OCI-LY7 (cell line): ENCODE measurements around the gene MRM1. TPM values are rescaled to one million over a fixed set of nuclear protein-coding genes. Genes with fewer than 3 reads are reported as not detected.

Experiments
- BruUV-seq: library from RNA; stranded (reverse); fragments of 400-500 nt; replicated peaks from 2 replicates; lab custom pipeline; 2021; lab: Mats Ljungman, UMichigan
- CTCF ChIA-PET: fragments of 300-600 bp; sonication (Branson Sonifier 250); formaldehyde crosslinking; loops from one replicate; lab custom pipeline; 2022; ENCODE audit warnings: antibody characterized with exemption; ENCODE audit not compliant: unreplicated experiment; lab: Charles Lee
- POLR2A ChIA-PET: fragments of 300-600 bp; sonication (Branson Sonifier 250); formaldehyde crosslinking; loops from one replicate; lab custom pipeline; 2022; ENCODE audit warnings: antibody characterized with exemption; lab: Charles Lee
- DNase-seq: peaks from one replicate; pipeline ENCODE4 v3.0.0-alpha.2; 2015; ENCODE audit warnings: low spot score
- H2AFZ ChIP-seq: fragments of 200-600 bp; sonication (generic), shearing (Covaris generic); 2 replicates; pipeline ENCODE4 v1.6.1; 2014; ENCODE audit warnings: mild to moderate bottlenecking, antibody characterized with exemption, low read length, moderate library complexity
- H3K27ac ChIP-seq: fragments of 200-600 bp; sonication (generic); 2 replicates; pipeline ENCODE4 v1.5.1; 2014; ENCODE audit warnings: mixed run types, low read depth, mild to moderate bottlenecking, moderate library complexity, low read length, inconsistent platforms; ENCODE audit not compliant: poor library complexity, severe bottlenecking
- H3K36me3 ChIP-seq: fragments of 200-600 bp; sonication (generic); 2 replicates; pipeline ENCODE4 v1.6.1; 2014; ENCODE audit warnings: mild to moderate bottlenecking, antibody characterized with exemption, low read length, moderate library complexity, mixed read lengths; ENCODE audit not compliant: insufficient read depth
- H3K4me1 ChIP-seq: fragments of 200-600 bp; sonication (generic); 2 replicates; pipeline ENCODE4 v1.5.1; 2014; ENCODE audit warnings: mild to moderate bottlenecking, low read length; ENCODE audit not compliant: insufficient read depth, poor library complexity, severe bottlenecking
- H3K4me2 ChIP-seq: fragments of 200-600 bp; sonication (generic); 2 replicates; pipeline ENCODE4 v1.6.1; 2014; ENCODE audit warnings: mild to moderate bottlenecking, low read length
- H3K4me3 ChIP-seq: fragments of 200-600 bp; sonication (generic); 2 replicates; pipeline ENCODE4 v1.5.1; 2014; ENCODE audit warnings: mild to moderate bottlenecking, low read depth, low read length; ENCODE audit not compliant: poor library complexity, severe bottlenecking
- H3K79me2 ChIP-seq: fragments of 200-600 bp; sonication (generic); 2 replicates; pipeline ENCODE4 v1.6.1; 2016; ENCODE audit warnings: low read depth, mild to moderate bottlenecking, low read length, moderate library complexity, mixed read lengths; ENCODE audit not compliant: insufficient read depth
- H3K9me2 ChIP-seq: fragments of 200-600 bp; sonication (generic); 2 replicates; pipeline ENCODE4 v1.6.1; 2016; ENCODE audit warnings: mild to moderate bottlenecking, low read length, mixed read lengths; ENCODE audit not compliant: insufficient read depth
- H3K9me3 ChIP-seq: fragments of 200-600 bp; sonication (generic); 2 replicates; pipeline ENCODE4 v1.6.1; 2014; ENCODE audit warnings: mild to moderate bottlenecking, mixed run types, low read length, mixed read lengths
- H4K20me1 ChIP-seq: fragments of 200-600 bp; sonication (generic); 2 replicates; pipeline ENCODE4 v1.6.1; 2014; ENCODE audit warnings: mild to moderate bottlenecking, antibody characterized with exemption, low read length, moderate library complexity, mixed read lengths; ENCODE audit not compliant: insufficient read depth
- EZH2phosphoT487 ChIP-seq: fragments of 200-600 bp; sonication (generic); IDR thresholded peaks from 2 replicates; pipeline ENCODE4 v1.6.1; 2018; ENCODE audit warnings: low read depth, borderline replicate concordance, mild to moderate bottlenecking, mixed run types, antibody characterized with exemption, low read length, moderate library complexity, mixed read lengths
- intact Hi-C: fragments of 100-400 bp; cut with micrococcal nuclease; formaldehyde crosslinking; loops from one replicate; pipeline ENCODE4 v1.10.0; 2022; ENCODE audit not compliant: unreplicated experiment
- total RNA-seq, 2 experiments: library from RNA; depleted of rRNA in 1 of 2; stranded (reverse); fragments of >200 nt in 1 of 2; shearing (Covaris generic) in 1 of 2; gene quantifications; 2 replicates each; pipeline ENCODE4 v1.2.3, GENCODE V29; 2014 to 2022
- TF ChIP-seq, protein P1 (sequence below): fragments of 200-600 bp; sonication (generic); conservative IDR thresholded peaks from 2 replicates; pipeline ENCODE4 v1.5.1; 2014; ENCODE audit warnings: mild to moderate bottlenecking, antibody characterized with exemption, low read length, moderate library complexity, mixed read lengths

MRM1 gene
- total RNA-seq, 2 experiments from 2014 or later = 22.5 to 22.6 TPM

DNA sequence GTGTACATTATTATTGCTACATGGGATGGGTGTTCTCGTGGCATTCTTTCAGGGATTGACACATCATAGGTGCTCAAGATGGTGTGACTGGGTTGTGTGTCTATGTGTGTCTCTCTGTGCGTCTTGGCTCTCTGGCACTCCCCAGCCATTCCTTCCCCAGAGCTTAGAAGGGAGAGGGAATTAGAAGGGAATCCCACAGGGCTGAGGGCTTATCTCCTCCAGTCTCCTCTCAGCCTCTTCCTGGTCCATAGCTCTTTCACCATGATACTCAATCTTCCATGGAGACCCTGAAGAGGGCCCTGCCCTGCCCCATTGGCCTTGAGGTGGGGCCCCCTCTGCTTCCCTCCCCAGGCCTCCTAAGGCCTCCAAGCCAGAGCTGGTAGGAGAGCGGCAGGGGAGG lies 52.0 kb downstream of the MRM1 start:
- CTCF ChIA-PET = no interaction called here
- POLR2A ChIA-PET = no interaction called here

DNA sequence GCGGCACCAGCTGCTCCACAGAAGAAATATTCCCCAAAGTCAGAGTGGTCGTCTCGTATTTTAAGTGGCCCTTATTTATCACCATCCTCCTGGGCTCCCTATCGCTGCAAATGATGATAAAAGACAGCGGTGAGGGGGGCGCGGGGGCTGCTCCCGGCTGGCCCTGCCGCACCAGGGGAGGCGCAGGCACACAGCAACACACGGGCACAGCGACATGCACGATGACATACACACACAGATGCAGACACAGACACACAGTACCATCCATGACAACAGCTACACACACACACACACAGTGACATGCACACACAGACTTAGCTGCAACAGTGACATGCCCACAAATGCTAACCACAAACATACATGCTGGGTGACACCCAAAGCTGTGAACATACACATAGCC lies 52.5 kb downstream of the MRM1 start:
- Histone ChIP-seq H3K9me2 (no peaks in the 10 kb centered on the region), H3K4me3 (no peak overlapping the region), H3K36me3 (no peaks in the 10 kb centered on the region), H2AFZ (no peak overlapping the region), H3K79me2 (no peaks in the 10 kb centered on the region), H3K4me2 (no peak overlapping the region), H3K4me1 (no peaks in the 10 kb centered on the region), H4K20me1 (no peaks in the 10 kb centered on the region), H3K9me3 (no peaks in the 10 kb centered on the region), H3K27ac (no peak overlapping the region)
- ChIA-PET CTCF (no interaction called here), POLR2A (no interaction called here)
- no TSS peak for BruUV-seq
- intact Hi-C loops = no loop called here
- TF ChIP-seq, protein P1, sequence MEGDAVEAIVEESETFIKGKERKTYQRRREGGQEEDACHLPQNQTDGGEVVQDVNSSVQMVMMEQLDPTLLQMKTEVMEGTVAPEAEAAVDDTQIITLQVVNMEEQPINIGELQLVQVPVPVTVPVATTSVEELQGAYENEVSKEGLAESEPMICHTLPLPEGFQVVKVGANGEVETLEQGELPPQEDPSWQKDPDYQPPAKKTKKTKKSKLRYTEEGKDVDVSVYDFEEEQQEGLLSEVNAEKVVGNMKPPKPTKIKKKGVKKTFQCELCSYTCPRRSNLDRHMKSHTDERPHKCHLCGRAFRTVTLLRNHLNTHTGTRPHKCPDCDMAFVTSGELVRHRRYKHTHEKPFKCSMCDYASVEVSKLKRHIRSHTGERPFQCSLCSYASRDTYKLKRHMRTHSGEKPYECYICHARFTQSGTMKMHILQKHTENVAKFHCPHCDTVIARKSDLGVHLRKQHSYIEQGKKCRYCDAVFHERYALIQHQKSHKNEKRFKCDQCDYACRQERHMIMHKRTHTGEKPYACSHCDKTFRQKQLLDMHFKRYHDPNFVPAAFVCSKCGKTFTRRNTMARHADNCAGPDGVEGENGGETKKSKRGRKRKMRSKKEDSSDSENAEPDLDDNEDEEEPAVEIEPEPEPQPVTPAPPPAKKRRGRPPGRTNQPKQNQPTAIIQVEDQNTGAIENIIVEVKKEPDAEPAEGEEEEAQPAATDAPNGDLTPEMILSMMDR = no peak
- no peak for TF ChIP-seq EZH2phosphoT487
- no peak for DNase-seq

More for the DNA sequence above, 52.0 kb downstream of the MRM1 start:
- Histone ChIP-seq H3K36me3 (no peaks in the 10 kb centered on the region), H3K79me2 (no peaks in the 10 kb centered on the region), H3K9me3 (no peaks in the 10 kb centered on the region), H2AFZ (no peak overlapping the region), H3K9me2 (no peaks in the 10 kb centered on the region), H4K20me1 (no peaks in the 10 kb centered on the region), H3K27ac (no peak overlapping the region), H3K4me2 (no peak overlapping the region), H3K4me1 (no peaks in the 10 kb centered on the region), H3K4me3 (no peak overlapping the region)
- intact Hi-C loops = no loop called here
- TF ChIP-seq EZH2phosphoT487 = no peak
- TF ChIP-seq, protein P1 = no peak
- no TSS peak for BruUV-seq
- DNase-seq = no peak

DNA sequence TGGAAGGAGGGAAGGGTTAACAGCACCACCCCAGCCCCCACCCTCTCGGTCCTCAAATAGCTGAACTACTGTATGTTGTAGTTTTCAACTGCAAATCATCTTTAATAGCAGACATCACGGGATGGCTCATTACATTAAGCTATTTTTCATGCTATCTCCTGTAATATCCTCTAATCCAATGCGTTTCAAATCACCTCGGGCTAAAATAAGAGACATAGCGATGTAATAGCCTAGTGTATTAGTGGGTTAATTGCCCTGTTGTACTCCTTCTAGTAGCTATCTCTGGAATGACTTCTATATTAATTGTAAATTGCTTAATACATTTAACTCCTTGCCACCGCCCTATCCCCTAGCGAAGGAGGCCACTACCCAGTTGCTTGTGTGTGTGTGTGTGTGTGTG lies 54.3 kb downstream of the MRM1 start:
- H3K9me2 ChIP-seq = no peaks in the 10 kb centered on the region
- no TSS peak for BruUV-seq
- no peaks in the 10 kb centered on the region for H4K20me1 ChIP-seq
- H3K4me3 ChIP-seq = no peak overlapping the region
- no peak overlapping the region for H3K4me2 ChIP-seq
- POLR2A ChIA-PET = interaction anchor here (0.5 kb wide), 1 partner anchor 392 kb away, joined by 3 read pairs; no protein-coding TSS in a partner anchor
- no peaks in the 10 kb centered on the region for H3K4me1 ChIP-seq
- TF ChIP-seq, protein P1 = no peak
- no peak for TF ChIP-seq EZH2phosphoT487
- H3K9me3 ChIP-seq = no peaks in the 10 kb centered on the region
- H3K79me2 ChIP-seq = no peaks in the 10 kb centered on the region
- H3K27ac ChIP-seq = no peak overlapping the region
- CTCF ChIA-PET = interaction anchor here (0.6 kb wide), 1 partner anchor 110 kb away, joined by 4 read pairs; no protein-coding TSS in a partner anchor
- no peaks in the 10 kb centered on the region for H3K36me3 ChIP-seq
- DNase-seq = no peak
- no peak overlapping the region for H2AFZ ChIP-seq
- intact Hi-C loops = no loop called here
